Measurements from ENCODE around the gene BCL2.

DNA sequence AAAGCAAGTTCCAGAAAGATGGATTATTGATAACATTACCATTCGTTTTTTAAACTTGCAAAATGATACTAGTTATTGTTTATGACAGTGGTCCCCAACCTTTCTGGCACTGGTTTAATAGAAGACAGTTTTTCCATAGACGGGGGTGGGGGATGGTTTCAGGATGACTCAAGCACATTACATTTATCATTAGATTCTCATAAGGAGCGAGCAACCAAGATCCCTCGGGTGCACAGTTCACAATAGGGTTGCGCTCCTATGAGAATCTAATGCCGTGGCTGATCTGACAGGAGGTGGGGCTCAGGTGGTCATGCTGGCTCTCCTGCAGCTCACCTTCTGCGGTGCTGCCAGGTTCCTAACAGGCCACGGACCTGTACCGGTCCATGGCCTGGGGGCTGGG is 86.2 kb downstream of the BCL2 start:
- TF ChIP-seq, protein P1, sequence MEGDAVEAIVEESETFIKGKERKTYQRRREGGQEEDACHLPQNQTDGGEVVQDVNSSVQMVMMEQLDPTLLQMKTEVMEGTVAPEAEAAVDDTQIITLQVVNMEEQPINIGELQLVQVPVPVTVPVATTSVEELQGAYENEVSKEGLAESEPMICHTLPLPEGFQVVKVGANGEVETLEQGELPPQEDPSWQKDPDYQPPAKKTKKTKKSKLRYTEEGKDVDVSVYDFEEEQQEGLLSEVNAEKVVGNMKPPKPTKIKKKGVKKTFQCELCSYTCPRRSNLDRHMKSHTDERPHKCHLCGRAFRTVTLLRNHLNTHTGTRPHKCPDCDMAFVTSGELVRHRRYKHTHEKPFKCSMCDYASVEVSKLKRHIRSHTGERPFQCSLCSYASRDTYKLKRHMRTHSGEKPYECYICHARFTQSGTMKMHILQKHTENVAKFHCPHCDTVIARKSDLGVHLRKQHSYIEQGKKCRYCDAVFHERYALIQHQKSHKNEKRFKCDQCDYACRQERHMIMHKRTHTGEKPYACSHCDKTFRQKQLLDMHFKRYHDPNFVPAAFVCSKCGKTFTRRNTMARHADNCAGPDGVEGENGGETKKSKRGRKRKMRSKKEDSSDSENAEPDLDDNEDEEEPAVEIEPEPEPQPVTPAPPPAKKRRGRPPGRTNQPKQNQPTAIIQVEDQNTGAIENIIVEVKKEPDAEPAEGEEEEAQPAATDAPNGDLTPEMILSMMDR (IDR thresholded peaks at IDR 0.05 in 2 of 3, conservative IDR thresholded peaks at IDR 0.05 in 1 of 3; ENCODE audit: borderline replicate concordance in 1 of 3, insufficient read depth in 1 of 3, low read depth in 2 of 3, low read length in 2 of 3) = no peak
- TF ChIP-seq EZH2 (IDR thresholded peaks at IDR 0.05) (no peak), POLR2A (IDR thresholded peaks at IDR 0.05; ENCODE audit: borderline replicate concordance, extremely low read depth, insufficient read depth, insufficient read length) (no peak), POLR2AphosphoS5 (IDR thresholded peaks at IDR 0.05; ENCODE audit: low read depth, low read length) (no peak)
